ENCODE measurements around the gene ECSCR. TPM values are rescaled to one million over a fixed set of nuclear protein-coding genes. Genes with fewer than 3 reads are reported as not detected.

Gene ECSCR
- total RNA-seq, 1 donor from 2014 or later: not detected

DNA sequence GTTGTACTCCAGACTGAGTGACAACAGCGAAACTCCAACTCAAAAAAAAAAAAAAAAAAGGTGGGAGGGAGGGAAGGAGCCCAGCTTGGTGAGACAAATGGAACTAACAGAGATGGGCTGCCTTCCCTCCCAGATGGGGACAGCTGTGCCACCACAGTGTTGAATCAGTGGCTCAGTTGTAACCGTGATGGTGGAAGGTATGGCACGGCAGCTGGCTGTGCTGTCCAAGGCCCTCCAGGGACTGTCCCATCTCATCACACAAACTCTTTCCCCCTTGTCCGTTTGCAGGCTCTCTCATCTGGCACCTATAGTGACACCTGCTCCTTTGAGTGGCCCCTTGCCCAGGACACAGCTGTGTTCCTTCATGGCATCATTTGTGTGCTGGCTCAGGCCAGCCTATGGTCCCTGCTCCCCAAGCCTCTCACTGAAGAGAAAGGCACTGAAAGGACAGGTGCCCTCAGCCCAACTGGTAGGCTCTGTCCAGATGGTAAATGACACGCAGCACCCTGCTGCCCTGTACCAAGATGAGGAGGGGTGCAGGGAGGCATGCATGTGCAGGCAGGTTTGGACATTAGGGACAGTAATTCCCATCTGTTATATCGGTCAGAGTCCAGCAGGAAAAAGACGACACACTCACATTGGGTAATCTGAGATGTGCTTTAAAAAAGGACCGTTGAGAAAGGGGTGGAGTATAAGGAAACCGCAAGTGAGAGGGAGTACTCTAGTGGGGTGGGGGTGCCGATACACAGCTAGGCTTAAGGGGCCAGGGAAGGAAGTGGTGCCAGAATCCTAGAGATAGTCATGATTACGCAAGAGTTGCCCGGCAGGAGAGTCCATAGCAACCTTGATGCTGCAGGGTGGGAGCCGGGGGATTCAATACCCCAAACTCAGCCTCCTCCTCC, 12.6 kb upstream of the ECSCR start:
- DNase-seq (ENCODE audit: low spot score): no peak
- Histone ChIP-seq H3K9me3 (ENCODE audit: low read depth) (no peaks in the 10 kb centered on the region), H3K4me1 (peaks cover 29% of the 10 kb centered on the region), H3K79me2 (ENCODE audit: low read depth) (no peaks in the 10 kb centered on the region), H4K20me1 (ENCODE audit: low read depth) (no peaks in the 10 kb centered on the region), H3K27me3 (no peaks in the 10 kb centered on the region), H3K9ac (no peak overlapping the region), H3K36me3 (no peaks in the 10 kb centered on the region), H3K27ac (no peak overlapping the region), H3F3A (ENCODE audit: low read depth) (peaks cover 24% of the 10 kb centered on the region), H2AFZ (replicated peaks) (no peak overlapping the region), H3K4me2 (no peak overlapping the region), H3K4me3 (no peak overlapping the region)
- Mint-ChIP-seq H3K4me1 (peaks cover 31% of the 10 kb centered on the region), H3K9me3 (no peaks in the 10 kb centered on the region), H3K27ac (peak overlapping the region; percentile 91), H3K4me3 (no peak overlapping the region), H3K27me3 (ENCODE audit: insufficient read depth, low read depth) (peaks cover 4% of the 10 kb centered on the region), H3K36me3 (no peaks in the 10 kb centered on the region)
- TF ChIP-seq EZH2phosphoT487 (IDR thresholded peaks at IDR 0.05): no peak
- no peak for TF ChIP-seq EZH2 (IDR thresholded peaks at IDR 0.05)
- TF ChIP-seq, protein P1, sequence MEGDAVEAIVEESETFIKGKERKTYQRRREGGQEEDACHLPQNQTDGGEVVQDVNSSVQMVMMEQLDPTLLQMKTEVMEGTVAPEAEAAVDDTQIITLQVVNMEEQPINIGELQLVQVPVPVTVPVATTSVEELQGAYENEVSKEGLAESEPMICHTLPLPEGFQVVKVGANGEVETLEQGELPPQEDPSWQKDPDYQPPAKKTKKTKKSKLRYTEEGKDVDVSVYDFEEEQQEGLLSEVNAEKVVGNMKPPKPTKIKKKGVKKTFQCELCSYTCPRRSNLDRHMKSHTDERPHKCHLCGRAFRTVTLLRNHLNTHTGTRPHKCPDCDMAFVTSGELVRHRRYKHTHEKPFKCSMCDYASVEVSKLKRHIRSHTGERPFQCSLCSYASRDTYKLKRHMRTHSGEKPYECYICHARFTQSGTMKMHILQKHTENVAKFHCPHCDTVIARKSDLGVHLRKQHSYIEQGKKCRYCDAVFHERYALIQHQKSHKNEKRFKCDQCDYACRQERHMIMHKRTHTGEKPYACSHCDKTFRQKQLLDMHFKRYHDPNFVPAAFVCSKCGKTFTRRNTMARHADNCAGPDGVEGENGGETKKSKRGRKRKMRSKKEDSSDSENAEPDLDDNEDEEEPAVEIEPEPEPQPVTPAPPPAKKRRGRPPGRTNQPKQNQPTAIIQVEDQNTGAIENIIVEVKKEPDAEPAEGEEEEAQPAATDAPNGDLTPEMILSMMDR (IDR thresholded peaks at IDR 0.05): no peak

DNA sequence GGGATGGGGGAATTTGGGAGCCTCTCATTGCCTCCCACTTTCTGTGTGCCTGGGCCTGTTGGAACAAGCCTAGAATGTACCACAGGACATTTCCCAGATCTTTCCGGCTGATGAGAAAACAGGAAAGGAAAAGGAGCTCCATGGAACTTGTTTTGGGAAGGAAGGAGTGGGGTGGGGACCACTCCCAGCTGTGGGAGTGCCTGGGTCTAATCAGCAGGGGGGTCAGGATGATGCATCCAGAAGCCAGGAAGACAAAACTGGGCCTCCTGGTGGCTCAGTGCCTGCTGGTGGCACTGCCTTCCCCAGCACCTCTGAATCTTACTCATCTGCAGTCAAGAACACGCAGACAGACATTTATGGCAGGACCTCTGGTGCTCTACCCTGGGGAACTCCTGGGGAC, 11.0 kb upstream of the ECSCR start:
- Mint-ChIP-seq H3K27me3 (ENCODE audit: insufficient read depth, low read depth) (peaks cover 6% of the 10 kb centered on the region), H3K27ac (peak overlapping the region; percentile 96), H3K4me1 (peaks cover 29% of the 10 kb centered on the region), H3K9me3 (no peaks in the 10 kb centered on the region), H3K36me3 (no peaks in the 10 kb centered on the region), H3K4me3 (peak overlapping the region; percentile 30)
- H3K27ac ChIP-seq: peak overlapping the region; percentile 34
- H3K79me2 ChIP-seq (ENCODE audit: low read depth): no peaks in the 10 kb centered on the region
- H3K9me3 ChIP-seq (ENCODE audit: low read depth): no peaks in the 10 kb centered on the region
- no peak overlapping the region for H3K4me3 ChIP-seq
- no peaks in the 10 kb centered on the region for H3K36me3 ChIP-seq
- H4K20me1 ChIP-seq (ENCODE audit: low read depth): no peaks in the 10 kb centered on the region
- no peak for DNase-seq (ENCODE audit: low spot score)
- H2AFZ ChIP-seq (replicated peaks): peak overlapping the region; percentile 53
- TF ChIP-seq, protein P1 (IDR thresholded peaks at IDR 0.05): no peak
- TF ChIP-seq EZH2phosphoT487 (IDR thresholded peaks at IDR 0.05) (no peak), EZH2 (IDR thresholded peaks at IDR 0.05) (no peak)
- no peak overlapping the region for H3K9ac ChIP-seq
- H3F3A ChIP-seq (ENCODE audit: low read depth): peaks cover 29% of the 10 kb centered on the region
- no peaks in the 10 kb centered on the region for H3K27me3 ChIP-seq
- H3K4me2 ChIP-seq: peak overlapping the region; percentile 58
- H3K4me1 ChIP-seq: peaks cover 29% of the 10 kb centered on the region

DNA sequence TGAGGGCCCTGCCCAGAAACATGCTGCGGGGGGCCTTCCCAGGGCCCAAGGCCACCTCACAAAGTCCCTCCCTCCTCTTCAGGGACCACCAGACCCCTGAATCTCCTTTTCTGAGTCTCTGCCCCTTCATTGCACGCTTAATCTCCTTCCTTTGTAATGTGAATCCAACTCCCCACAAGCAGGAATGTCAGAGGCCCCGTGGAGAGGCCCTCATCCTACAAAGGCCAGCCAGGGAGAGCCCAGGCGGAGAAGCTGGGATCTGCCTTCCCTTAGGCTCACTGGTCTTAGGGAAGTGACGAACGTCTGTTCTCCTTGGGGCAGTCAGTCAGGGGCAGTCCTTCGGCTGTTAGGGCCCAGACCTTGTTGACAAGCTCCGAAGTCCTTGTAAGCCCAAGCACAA, 10.6 kb upstream of the ECSCR start:
- Mint-ChIP-seq H3K36me3 (no peaks in the 10 kb centered on the region), H3K27ac (peak overlapping the region; percentile 96), H3K27me3 (ENCODE audit: insufficient read depth, low read depth) (peaks cover 8% of the 10 kb centered on the region), H3K4me1 (peaks cover 31% of the 10 kb centered on the region), H3K9me3 (no peaks in the 10 kb centered on the region), H3K4me3 (peak overlapping the region; percentile 11)
- Histone ChIP-seq H3K79me2 (ENCODE audit: low read depth) (no peaks in the 10 kb centered on the region), H3F3A (ENCODE audit: low read depth) (peaks cover 29% of the 10 kb centered on the region), H2AFZ (replicated peaks) (peak overlapping the region; percentile 53), H3K4me1 (peaks cover 29% of the 10 kb centered on the region), H3K27me3 (no peaks in the 10 kb centered on the region), H3K36me3 (no peaks in the 10 kb centered on the region), H3K9ac (no peak overlapping the region), H4K20me1 (ENCODE audit: low read depth) (no peaks in the 10 kb centered on the region), H3K4me2 (peak overlapping the region; percentile 58), H3K27ac (peak overlapping the region; percentile 34), H3K4me3 (no peak overlapping the region), H3K9me3 (ENCODE audit: low read depth) (no peaks in the 10 kb centered on the region)
- peak; percentile 88 for DNase-seq (ENCODE audit: low spot score)
- TF ChIP-seq EZH2 (IDR thresholded peaks at IDR 0.05) (no peak), EZH2phosphoT487 (IDR thresholded peaks at IDR 0.05) (no peak)
- TF ChIP-seq, protein P1 (IDR thresholded peaks at IDR 0.05): no peak

All from neural progenitor cell (in vitro differentiated cells).